ENCODE data around the gene TRIM42.

TRIM42 gene

GRCh38 chr3:140677764-140678163 is at the start of gene TRIM42:
Gene TRIM42, plus strand, starts transcription at chr3:140678064. Its CDS starts 166 bp downstream, at chr3:140678230.
- DNase-seq (ENCODE audit: low read depth) = no peak

DNA sequence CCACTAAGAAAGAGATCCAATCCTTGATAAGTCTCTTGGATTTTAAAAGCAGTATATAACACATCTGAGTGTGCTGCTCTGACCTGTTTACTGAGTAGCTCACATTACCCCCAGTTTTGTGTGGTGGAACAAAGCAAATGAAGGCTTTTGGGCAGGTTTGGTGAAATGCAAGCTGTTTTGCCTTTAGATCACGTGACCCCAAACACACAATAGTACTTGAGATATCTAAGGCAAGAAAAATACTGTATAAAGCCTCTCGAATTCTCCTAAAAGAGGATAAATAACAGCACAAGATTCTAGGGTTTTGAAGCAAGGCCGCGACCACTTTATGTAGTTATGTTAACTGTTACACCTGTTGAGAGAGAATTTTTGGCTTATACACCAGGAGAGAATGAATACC is 49.3 kb upstream of the TRIM42 start:
- no peak for DNase-seq (ENCODE audit: low read depth)

GRCh38 chr3:140629357-140630137 is 48.3 kb upstream of the TRIM42 start:
- no peak for DNase-seq (ENCODE audit: low read depth)

- DNase-seq (ENCODE audit: low read depth) = no peak
These were observed 47.5 kb upstream of the TRIM42 start for GRCh38 chr3:140630366-140630765.

DNA sequence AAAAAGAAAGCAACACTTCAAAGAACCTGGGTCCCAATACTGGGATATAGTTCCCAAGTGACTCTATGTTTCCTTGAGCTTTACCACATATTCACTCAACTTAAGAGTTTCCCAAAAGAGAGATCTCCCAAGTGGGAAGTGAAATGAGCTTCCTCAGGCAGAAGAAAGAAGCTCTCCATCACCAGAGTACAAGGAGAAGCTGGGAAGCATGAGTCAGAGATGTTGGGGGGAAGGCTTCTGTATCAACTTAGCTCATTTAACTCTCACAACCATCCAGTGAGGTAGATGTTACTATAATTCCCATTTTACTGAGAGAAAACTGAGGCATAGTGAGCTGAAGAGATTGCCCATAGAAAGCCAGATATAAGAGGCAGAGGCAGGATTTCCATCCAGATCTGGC is 47.0 kb upstream of the TRIM42 start:
- no peak for DNase-seq (ENCODE audit: low read depth)

- no peak for DNase-seq (ENCODE audit: low read depth)
These were observed 42.6 kb upstream of the TRIM42 start for GRCh38 chr3:140635276-140635675.

GRCh38 chr3:140636406-140637138 is 41.3 kb upstream of the TRIM42 start:
- no peak for DNase-seq (ENCODE audit: low read depth)

GRCh38 chr3:140651287-140651686 is 26.6 kb upstream of the TRIM42 start:
- DNase-seq (ENCODE audit: low read depth) = no peak

DNA sequence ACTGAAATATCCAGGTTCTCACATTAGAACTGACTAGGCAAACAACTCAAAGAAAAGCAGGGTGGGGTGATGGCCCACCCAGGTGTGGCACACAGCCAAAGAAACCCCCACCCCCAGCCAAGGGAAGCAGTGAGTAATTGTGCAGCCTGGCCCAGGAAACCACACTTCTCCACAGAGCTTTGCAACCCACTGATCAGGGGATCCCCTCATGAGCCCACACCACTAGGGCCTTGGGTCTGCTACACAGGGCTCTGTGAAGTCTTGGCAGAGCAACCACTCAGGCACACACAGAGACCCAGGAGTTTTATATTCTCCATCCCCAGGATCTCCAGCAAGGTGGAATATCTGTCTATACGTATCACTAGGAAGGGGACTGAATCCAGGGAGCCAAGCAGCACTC is 22.2 kb upstream of the TRIM42 start:
- DNase-seq (ENCODE audit: low read depth) = no peak

- no peak for DNase-seq (ENCODE audit: low read depth)
These were observed 13.8 kb upstream of the TRIM42 start for GRCh38 chr3:140664111-140664510.

DNA sequence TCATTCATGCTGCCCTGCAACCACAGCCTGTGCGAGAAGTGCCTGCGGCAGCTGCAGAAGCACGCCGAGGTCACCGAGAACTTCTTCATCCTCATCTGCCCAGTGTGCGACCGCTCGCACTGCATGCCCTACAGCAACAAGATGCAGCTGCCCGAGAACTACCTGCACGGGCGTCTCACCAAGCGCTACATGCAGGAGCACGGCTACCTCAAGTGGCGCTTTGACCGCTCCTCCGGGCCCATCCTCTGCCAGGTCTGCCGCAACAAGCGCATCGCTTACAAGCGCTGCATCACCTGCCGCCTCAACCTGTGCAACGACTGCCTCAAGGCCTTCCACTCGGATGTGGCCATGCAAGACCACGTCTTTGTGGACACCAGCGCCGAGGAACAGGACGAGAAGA is 4.7 kb downstream of the TRIM42 start:
- no peak for DNase-seq (ENCODE audit: low read depth)

GRCh38 chr3:140686128-140686527 is 8.3 kb downstream of the TRIM42 start:
- DNase-seq (ENCODE audit: low read depth) = no peak

DNA sequence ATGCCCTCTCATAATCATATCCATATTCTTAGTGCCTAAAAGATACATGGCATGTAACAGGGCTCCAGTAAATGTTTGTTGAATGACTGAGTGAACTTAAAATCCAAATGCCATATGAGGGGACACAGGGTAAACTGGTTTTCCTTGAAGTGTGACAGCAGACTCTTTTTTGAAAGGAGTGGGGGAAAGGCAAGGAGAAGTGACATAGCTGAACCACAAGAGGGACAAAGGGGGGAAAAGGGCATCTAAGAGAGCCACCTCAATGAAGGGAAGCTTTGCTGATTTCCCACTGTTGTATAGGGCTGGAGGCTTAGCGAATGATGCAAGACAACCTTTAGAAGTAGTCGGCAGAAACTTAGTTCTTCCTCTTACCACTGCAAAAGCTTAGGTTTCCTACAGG is 9.1 kb downstream of the TRIM42 start:
- no peak for DNase-seq (ENCODE audit: low read depth)

- no peak for DNase-seq (ENCODE audit: low read depth)
These were observed 17.6 kb downstream of the TRIM42 start for GRCh38 chr3:140695361-140696061.

- no peak for DNase-seq (ENCODE audit: low read depth)
These were observed 21.8 kb downstream of the TRIM42 start for GRCh38 chr3:140699516-140700231.

GRCh38 chr3:140702281-140702680 is 24.4 kb downstream of the TRIM42 start:
- no peak for DNase-seq (ENCODE audit: low read depth)

- no peak for DNase-seq (ENCODE audit: low read depth)
These were observed 25.6 kb downstream of the TRIM42 start for GRCh38 chr3:140703496-140703895.

- no peak for DNase-seq (ENCODE audit: low read depth)
These were observed 26.9 kb downstream of the TRIM42 start for GRCh38 chr3:140704733-140705132.

DNA sequence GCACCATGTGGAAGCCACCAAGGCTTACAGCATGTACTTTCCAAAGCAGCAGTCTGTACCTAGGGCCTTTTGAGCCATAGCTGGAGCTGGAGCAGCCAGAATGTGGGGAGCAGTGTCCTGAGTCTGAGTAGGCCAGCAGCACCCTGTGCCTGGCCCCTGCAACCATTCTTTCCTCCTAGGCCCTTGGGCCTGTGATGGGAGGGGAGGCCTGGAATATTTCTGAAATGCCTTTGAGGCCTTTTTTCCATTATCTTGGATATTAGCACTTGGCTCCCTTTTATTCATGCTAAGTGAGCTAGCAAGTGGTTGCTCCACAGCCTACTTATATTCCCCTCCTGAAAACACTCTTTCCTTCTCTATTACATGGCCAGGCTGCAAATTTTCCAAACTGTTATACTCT is 28.1 kb downstream of the TRIM42 start:
- DNase-seq (ENCODE audit: low read depth) = no peak

- DNase-seq (ENCODE audit: low read depth) = no peak
These were observed 28.5 kb downstream of the TRIM42 start for GRCh38 chr3:140706360-140706759.

DNA sequence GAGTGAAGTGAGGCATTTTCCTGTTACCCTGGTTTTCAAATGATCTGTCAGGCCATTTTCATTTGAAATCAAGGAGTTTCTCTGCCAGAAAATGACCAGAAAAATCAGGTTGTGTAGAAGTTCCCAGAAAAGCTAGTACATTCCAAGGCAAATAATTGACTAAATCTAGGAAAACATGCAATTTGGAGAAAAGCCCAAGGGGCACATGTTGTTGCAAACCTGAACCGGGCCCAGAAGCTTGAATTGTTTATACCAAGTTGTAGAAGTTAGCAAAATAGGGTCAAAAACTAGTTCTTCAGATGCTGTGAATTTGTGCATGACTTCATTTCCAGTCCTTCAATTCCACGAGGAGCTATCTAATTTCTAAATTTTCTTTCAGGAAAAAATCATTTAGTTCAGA is 31.0 kb downstream of the TRIM42 start:
- DNase-seq (ENCODE audit: low read depth) = no peak

GRCh38 chr3:140709751-140710150 is 31.9 kb downstream of the TRIM42 start:
- no peak for DNase-seq (ENCODE audit: low read depth)
